GM18867 (cell line): ENCODE results near the gene BEND4.
"Not testable (repeated sequence)": the region's sequence is repeated elsewhere in the genome, so short reads cannot be mapped to it uniquely, and the experiment has no call there.

Experiments
- ATAC-seq: cut with Tn5 transposase; IDR thresholded peaks from one replicate; pipeline ENCODE4 v1.9.1; 2021; ENCODE audit warnings: mild to moderate bottlenecking, moderate library complexity; ENCODE audit not compliant: unreplicated experiment

Gene BEND4

DNA sequence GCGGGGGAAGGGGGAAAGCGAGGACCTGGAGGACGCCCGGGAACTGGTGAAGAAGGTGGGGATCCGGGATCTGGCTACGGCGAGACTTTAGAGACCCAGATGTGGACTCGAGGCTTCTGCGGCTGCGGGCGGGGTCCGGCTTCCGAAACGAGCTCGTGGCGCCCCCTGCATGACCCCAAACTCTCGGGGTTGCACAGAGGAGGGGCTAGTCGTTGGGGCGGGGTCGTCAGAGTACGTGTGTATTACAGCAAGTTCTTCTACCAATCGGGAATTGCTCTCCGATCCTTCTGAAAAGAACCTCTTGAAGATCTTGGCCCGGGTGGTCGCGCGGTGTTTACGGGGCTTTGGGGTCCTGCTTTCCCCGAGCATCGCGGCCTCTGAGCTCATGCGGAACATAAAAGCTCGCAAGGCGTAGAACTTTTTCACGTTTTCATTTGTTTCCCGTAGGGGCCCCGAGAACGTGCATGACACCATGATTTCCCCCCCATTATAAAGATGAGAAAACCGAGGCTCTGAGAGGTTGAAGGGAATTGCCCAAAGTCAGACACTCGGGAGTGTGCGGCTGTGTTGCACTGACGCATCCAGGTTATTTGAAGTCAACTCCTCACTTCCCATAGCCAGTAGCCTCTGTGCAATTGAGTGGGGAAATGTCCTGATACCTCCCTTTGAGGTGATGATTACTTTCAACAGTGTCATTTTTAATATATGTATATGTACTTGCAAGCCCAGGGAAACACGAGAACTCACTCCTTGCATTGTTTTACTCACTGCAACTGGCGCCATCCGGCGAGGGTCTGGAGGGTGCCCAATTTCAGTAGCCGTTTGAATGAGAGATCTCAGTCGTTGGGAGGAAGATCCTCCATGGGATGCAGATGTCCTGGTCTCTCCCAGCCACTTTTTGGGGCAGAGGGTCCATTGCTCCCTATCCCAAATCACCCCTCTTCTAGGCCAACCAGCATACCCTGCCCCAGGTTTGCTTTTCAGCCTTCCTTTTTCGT is at the start of gene BEND4:
Gene BEND4, minus strand, starts transcription at position 149 of the 998 bp plus-strand sequence. CDS start 512 bp downstream, outside the sequence.
- ATAC-seq: peak; percentile 14

DNA sequence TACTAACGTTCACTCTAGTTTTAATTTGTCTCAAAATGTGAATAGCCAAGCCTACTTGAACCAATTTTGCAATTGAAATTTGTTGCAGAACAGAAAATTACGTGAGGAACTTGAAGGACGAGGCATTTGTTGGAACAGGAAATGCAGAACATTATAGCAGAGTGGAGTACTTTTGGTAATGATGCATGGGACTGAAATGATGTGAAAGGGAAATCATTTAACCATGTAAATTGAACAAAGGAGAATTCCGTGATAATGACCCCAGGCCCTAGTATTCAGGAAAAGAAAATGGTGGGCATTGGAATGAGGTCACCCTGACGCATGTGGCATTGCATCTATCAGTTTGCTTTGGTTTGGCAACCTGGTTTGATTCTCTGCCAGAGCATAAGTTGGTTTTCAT is 44.9 kb upstream of the BEND4 start:
- no peak for ATAC-seq

DNA sequence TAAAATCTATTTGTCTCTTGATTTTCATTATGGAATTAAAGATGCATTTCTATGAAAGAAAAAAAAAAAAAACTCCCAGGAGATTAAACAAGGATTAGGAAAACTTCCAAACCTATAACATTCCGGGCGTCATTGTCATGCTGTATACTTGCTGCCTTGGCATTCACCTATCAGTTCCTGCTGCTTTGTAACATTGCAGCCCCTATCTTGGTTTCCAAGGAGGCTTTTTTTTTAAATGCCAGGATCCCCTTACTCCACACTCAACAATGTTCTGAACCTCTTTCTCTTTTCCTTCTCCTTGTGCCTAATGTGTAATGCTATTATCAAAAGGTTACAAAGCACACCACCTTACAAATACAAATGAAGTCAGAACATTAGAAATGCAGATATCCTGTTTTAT is 20.5 kb upstream of the BEND4 start:
- ATAC-seq: no peak

DNA sequence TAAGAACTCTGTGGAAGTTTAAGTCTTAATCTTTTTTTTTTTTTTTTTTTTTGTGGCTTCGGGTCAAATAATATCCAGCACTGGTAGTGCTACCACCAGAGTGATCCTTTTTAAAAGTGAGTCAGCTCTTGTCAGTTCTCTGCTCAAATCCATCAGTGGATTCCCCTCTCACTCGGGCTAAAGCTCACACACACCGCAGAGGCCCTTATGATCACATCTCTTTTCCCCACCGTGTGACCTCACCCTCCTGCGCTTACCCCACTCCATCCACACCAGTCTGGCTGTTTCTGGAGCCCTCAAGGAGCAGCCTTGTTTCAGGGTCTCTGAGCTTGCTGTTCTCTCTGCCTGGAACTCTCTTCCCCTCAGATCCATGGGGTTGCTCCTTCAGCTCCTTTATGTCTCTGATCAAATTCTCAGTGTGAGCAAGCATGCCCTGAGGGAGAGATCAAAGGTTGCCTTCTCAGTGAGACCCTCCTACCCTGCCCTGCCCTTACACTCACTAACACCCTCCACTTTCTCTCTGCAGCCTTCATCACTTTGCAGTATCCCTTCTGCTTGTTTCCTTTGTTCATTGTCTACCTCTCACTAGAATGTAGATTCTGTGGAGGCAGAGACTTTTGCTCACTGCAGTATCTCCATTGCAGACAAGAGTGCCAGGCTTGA is 19.8 kb upstream of the BEND4 start:
- no peak for ATAC-seq

DNA sequence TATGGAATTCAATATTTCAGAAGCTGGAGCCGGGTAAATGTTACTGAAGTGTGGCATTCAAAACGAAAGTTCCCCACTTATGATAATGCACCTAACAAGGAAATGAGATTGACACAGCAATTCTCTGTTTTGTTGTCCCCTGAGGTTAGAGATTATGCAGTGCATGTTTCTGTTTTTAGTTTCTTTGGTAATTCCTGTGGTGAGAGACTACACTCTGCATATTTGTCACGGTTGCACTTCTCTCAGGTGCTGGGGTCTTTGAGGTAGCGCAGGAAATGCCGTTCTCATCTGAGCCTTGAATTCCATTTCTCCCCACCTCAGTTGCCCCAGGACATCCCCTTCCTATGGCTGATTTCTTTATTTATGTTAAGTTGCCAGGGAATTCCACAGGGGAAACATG is 15.3 kb upstream of the BEND4 start:
- peak; percentile 100 for ATAC-seq

DNA sequence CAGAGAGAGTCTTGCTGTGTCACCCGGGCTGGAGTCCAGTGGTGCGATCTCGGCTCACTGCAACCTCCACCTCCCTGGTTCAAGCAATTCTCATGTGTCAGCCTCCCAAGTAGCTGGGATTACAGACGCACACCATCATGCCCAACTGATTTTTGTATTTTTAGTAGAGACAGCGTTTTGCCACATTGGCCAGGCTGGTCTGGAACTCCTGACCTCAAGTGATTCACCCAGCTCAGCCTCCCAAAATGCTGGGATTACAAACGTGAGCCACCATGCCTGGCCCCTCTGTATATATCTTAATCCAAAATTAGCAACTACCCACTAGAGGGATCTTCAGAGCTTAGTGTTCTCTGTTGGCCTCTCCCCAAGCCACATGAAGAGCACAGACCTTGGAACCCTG is 13.7 kb upstream of the BEND4 start:
- ATAC-seq: not testable (repeated sequence)

DNA sequence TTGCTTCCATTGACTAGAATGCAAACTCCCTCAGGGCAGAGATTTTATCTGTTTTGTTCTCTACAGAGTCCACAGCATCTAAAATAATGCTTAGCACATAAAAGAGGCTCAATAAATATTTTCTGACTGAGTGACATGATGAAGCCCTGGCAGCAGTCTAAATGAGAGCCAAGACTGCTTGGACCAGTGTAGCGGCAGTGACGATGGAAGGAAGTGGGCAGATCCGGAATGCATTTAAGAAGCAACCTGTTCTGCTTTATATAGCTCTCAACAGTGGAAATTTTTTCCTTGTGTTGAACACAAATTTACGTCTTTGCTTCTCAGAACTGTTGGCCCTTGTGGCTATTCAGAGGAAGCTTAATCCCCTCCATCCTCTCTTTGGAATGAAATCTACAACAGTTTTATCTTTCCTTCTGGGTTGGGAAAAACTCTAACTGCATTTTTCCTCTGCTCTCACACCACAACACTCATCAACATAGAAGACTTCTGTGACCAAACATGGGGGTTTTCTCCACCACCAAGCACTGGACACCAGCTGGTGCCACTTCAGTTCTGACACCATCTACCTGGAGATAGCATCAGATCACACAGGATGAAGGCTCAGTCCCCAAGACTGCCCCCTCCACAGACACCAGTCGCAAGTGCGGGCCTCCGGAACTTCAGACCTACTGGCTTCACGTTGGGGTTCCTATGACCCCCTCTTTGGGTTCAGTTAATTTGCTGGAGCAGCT is 7.0 kb upstream of the BEND4 start:
- ATAC-seq: no peak

DNA sequence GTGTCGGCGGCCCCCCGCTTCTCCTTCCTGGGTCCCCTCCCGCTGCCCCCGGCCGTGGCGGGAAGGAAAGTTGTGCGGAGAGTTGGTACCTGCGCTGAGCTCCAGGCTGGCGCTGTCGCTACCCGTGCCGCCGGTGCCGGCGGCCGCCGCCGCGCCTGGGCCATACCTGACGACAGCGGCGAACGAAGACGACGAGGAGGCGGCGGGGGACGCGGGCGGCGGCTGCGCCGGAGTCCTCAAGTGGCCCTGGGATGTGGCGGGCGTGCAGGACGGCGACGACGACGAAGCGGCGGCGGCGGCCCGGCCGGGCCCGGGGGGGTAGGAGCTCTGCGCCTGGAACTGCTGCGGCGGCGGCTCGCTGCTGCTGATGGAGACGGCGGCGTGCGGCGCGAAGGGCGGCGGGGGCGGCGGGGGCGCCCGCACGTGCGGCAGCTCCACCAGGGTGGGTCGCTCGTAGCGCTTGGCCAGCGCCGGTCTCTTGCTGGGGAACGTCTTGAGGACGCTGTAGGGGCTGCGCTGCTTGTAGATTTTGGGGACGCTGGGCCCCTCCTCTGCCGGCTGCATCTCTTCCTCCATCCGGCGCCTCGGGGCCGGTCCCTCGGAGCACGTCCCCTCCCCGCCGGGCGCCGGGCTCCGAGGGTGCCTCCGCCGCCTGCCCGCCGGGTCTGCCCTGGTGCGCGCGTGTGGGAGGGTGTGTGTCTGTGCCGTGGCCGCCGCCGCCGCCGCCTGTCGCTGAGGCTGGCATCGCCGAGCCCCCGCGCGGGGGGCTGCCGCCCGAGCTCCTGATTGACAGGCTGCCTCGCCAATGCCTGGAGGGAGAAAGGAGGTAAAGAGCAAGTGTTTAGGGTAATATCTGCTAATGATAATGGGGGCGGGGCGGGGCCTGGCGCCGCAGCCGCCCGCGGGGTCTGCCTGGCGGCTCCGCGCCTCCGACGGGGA is 618 bp downstream of the BEND4 start:
- peak; percentile 68 for ATAC-seq

DNA sequence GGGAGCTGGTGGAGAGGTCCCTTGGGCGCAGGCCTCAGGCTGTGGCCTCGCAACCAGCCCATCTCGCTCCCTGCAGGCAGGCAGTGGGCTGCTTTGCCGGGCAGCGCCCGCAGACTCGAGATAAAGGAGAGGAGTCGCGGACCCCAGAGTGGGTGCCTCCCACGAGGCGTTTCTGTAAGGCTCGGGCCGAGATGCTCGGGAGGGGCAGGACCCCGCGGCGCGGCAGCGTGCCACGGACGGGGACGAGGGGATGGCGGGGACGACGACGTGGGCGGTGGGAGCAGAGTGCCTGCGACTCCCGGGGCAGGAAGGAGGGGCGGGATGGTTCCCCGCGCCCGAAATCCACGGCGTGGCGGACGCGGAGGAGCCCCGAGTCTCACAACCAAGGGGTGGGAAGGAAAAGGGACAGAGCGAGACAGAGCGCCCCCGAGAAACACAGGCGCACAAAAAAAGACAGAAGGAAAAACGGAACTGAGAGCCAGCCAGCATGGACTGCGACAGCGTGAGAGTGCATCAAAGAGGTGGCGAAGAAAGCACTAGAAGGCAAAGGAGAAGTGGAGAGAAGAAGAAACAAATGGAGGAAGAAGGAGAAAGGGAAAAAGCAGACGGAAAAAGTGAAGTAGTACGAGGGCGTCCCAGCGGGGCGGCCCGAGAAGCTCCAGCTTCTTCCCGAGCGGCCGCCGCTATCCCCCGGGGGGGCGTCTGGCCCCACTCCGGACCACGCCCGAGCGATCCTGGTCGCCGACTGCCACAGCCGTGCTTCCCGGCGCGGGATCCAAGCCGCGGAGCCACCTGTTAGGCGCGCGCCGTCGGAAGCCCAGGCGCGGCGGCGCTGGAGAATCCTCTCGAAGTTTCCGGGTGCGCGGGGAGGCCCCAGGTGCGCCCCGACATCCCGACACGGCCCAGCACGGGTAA is 1.5 kb downstream of the BEND4 start:
- peak; percentile 37 for ATAC-seq

DNA sequence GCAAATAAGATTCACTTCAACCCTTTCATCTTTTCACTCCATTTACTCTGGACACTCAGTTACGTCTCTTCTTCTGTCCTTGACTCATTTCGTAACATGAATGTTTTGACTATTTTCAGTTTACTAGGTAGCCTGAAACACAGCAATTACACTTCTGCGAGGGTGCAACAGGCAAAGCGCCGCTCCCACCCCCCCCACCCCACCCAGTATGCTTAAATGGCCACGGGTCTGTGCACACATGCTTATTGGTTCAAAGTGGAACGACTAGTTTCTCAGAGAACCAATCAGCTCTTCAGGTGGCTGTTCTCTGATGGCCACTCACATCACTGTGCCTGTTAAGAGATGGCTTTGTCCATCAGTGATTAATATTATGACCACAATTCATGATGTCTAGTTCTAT is 3.5 kb downstream of the BEND4 start:
- ATAC-seq: peak; percentile 23

DNA sequence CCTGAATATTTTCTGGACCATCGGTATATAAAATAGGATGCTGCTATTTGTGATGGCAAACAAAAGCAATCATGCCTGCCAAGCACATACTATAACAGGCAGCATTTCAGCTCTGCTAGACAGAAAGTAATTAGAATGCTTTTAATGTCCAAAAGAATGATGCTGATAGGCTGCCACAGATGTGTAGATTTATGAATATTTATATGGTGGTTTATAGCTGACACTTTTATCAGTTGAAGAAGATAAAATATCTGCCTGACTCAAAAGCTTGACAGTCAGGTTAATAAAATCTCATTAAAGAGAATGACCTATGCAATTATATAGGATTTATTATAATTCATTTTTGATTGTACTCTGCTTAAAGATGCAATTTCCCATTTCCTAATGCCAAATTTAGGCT is 4.0 kb downstream of the BEND4 start:
- ATAC-seq: no peak

DNA sequence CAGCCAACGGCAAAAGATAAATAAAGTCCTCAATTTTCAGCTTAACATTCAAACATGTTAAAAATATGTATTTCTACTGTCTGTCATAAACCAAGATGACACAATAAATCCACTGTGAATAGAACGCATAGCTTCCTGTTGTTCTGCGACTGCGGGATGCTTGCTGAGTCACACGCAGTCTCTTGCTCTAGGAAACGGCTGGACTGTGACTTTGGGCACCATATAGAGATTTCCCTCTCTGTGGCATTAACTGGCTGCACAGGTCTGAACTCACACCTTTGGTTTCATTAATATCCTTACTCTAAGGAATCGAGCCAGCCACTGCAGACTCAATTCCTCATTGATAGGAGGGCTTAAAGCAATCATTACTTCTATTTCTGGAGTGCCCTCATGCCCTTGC is 8.4 kb downstream of the BEND4 start:
- ATAC-seq: no peak

DNA sequence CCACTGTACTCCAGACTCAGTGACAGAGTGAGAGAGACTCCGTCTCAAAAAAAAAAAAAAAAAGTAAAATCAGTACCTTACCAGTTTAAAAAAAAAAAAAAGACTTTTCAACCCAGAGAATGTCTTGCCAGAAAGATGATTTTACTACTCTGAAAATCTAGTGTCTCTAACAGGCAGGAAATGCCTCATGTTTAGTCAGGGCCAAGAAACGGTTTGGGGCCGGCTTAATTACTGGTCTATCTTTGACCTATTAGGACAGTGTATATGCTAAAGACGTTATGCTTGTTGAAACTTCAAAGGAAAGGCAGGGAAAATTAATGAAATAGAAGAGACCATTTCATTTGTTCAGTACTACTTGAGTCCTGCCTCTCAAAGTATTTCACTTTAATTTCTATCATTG is 9.9 kb downstream of the BEND4 start:
- ATAC-seq: no peak

DNA sequence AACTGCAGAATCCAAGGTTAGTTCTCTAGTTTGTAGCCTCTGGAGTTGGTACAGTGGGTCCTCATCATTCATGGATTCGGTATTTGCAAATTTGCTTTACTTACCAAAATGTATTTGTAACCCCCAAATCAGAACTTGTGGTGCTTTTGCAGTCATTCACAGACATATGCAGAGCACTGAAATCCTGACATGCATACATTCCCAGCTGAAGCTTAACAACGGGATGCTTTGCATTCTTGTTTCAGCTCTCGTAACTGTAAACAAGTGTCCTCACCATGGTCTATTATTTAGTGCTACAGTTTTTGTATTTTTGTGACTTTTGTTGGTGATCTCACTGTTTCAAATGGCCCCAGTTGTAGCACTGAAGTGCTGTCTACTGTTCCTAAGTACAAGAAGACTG is 16.1 kb downstream of the BEND4 start:
- ATAC-seq: no peak

DNA sequence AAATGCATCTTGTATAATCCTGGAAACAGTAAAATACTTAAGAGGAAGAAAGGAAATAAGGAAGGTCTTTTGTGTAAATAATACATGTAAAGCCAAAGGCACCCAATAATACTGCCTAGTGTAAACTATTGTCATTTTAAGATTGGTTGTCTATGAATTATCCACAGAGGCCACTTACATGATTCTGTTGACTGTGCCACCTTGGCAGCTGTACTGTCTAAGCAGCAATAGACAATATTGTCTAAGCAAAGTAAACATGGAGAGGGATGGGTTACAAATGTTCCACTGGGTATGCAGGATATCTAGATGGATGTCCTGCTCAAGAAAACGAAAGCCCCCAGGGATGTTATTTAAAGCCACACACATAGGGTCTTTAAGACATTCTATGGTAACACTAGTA is 19.4 kb downstream of the BEND4 start:
- ATAC-seq: no peak

DNA sequence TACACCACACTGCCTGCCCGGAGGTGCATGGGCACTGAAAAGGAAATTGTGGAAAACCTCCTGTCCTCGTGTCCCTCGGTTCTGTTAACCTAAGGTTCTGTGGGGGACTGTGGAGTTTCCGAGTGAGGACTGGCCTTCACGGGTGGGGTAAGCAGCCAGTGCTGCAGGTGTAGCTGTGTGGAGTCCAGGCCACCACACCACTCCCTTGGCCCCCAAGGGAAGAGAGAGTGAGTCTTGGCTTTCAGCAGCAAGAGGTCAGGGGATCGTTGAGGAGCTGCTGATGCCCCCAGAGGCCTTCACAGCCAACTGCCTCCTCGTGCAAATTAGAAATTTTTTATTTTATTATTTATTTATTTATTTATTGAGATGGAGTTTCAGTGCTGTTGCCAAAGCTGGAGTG is 20.4 kb downstream of the BEND4 start:
- ATAC-seq: no peak

DNA sequence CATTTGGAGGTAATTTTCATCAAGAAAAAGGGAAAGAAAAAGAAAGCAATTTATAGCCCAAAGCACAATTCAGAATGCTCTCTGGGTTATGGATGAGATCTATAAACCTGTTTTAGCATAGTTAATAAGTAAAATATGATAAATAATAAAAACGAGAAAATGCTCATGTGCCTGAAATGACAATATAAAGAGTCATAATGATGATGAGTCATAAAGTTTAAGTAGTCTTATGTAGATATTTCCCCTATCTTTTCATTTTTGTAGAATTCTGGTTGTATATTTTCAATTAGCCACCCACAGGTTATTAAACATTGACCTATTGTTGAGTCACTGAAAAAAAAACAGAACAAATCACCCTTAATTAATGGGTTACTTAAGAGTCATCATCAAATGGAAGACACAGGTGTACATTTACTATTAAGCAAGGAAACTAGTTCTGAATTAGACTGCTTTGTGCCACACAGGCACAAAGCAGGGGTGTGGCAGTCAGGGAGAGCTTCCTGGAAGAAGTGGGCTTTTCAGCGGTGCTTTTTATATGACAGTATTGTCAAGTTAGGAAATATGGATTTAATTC is 29.3 kb downstream of the BEND4 start:
- no peak for ATAC-seq

DNA sequence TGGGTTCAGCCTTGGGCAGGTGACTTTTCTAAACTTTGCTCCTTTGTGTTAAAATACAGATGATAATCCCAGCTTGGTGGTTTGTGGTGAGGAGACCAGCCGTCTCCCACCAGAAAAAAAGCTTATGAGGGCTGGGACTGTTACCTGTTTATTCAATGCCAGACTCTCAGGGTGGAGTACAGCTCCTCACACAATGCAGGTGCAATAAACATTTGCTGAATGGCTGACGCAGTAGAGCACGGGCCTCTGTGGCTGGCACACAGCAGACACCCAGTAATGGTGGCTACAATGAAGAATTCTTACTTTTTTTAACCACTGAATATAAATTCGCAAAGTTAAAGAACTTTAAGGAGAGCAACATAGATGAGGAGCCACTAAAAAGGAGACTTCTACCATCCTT is 30.2 kb downstream of the BEND4 start:
- ATAC-seq: no peak

DNA sequence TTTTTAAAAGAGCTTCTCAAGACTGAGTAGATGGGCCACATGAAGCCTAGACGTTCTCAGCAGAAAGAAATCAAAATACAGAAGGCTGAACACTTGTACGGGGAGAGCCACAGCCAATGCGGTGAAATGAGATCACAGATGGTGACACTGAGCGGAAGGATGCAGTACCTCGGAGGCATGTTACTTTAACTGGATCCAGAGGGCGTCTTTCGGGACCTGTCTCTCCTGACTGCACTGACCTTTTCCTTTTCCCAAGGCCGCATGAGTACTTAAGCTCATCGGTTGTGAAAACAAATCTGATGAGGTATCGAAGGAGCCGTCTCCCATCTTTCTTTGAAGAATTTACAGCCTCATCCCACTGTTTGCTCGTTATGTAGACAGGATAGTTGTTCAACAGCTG is 32.6 kb downstream of the BEND4 start:
- no peak for ATAC-seq
